GM23248 (cell line): Measurements from ENCODE around the gene MORN1. TPM values are rescaled to one million over a fixed set of nuclear protein-coding genes. Genes with fewer than 3 reads are reported as not detected.

Experiments
- DNase-seq: peaks from one replicate; pipeline ENCODE4 v3.0.0-alpha.2; 2015
- H2AFZ ChIP-seq: fragments of 200-600 bp; sonication (generic); 2 replicates; pipeline ENCODE4 v1.6.1; 2016; ENCODE audit warnings: antibody characterized with exemption
- H3F3A ChIP-seq: fragments of 200-600 bp; sonication (generic); 2 replicates; pipeline ENCODE4 v1.6.1; 2016; ENCODE audit warnings: mild to moderate bottlenecking, antibody characterized with exemption, mixed run types; ENCODE audit not compliant: insufficient read depth
- H3K27ac ChIP-seq: fragments of 200-600 bp; sonication (generic); 2 replicates; pipeline ENCODE4 v1.5.1; 2016; ENCODE audit warnings: mild to moderate bottlenecking
- H3K27me3 ChIP-seq: fragments of 200-600 bp; sonication (generic); replicated peaks from 2 replicates; pipeline ENCODE4 v1.6.1; 2016; ENCODE audit warnings: mild to moderate bottlenecking; ENCODE audit not compliant: insufficient read depth
- H3K36me3 ChIP-seq: fragments of 200-600 bp; sonication (generic); 2 replicates; pipeline ENCODE4 v1.6.1; 2016; ENCODE audit warnings: low read depth, mild to moderate bottlenecking
- H3K4me1 ChIP-seq: fragments of 200-600 bp; sonication (generic); 2 replicates; pipeline ENCODE4 v1.6.1; 2016; ENCODE audit warnings: mild to moderate bottlenecking; ENCODE audit not compliant: insufficient read depth
- H3K4me2 ChIP-seq: fragments of 200-600 bp; sonication (generic); one replicate; pipeline ENCODE4 v1.6.1; 2016; ENCODE audit warnings: mild to moderate bottlenecking; ENCODE audit not compliant: unreplicated experiment
- H3K4me3 ChIP-seq: fragments of 200-600 bp; sonication (generic); 2 replicates; pipeline ENCODE4 v1.5.1; 2016; ENCODE audit warnings: mild to moderate bottlenecking
- H3K79me2 ChIP-seq: fragments of 200-600 bp; sonication (generic); 2 replicates; pipeline ENCODE4 v1.6.1; 2016; ENCODE audit warnings: mild to moderate bottlenecking; ENCODE audit not compliant: insufficient read depth
- H3K9ac ChIP-seq: fragments of 200-600 bp; sonication (generic); 2 replicates; pipeline ENCODE4 v1.6.1; 2016; ENCODE audit warnings: mild to moderate bottlenecking
- H3K9me2 ChIP-seq: fragments of 200-600 bp; sonication (generic); 2 replicates; pipeline ENCODE4 v1.6.1; 2016; ENCODE audit warnings: mixed run types, mild to moderate bottlenecking, moderate library complexity; ENCODE audit not compliant: insufficient read depth
- H3K9me3 ChIP-seq: fragments of 200-600 bp; sonication (generic); one replicate; pipeline ENCODE4 v1.6.1; 2017; ENCODE audit warnings: low read depth
- H4K20me1 ChIP-seq: fragments of 200-600 bp; sonication (generic); 2 replicates; pipeline ENCODE4 v1.6.0; 2016; ENCODE audit not compliant: insufficient read depth
- EZH2 ChIP-seq: fragments of 200-600 bp; sonication (generic); IDR thresholded peaks from 2 replicates; pipeline ENCODE4 v1.6.1; 2018; ENCODE audit warnings: antibody characterized with exemption, mild to moderate bottlenecking; ENCODE audit not compliant: insufficient read depth, poor library complexity, severe bottlenecking
- EZH2phosphoT487 ChIP-seq: fragments of 200-600 bp; sonication (generic); IDR thresholded peaks from 2 replicates; pipeline ENCODE4 v1.6.1; 2018; ENCODE audit warnings: antibody characterized with exemption, moderate library complexity, mild to moderate bottlenecking, low read depth; ENCODE audit not compliant: insufficient read depth
- WGBS, 2 experiments: methylation state at CpG; one replicate each; pipeline ENCODE4 v1.1.6; 2015 to 2017; ENCODE audit warnings: low lambda C conversion rate in 2 of 2, low coverage in 1 of 2; ENCODE audit errors: missing lambda C conversion rate in 2 of 2; 5-methylcytosine and 5-hydroxymethylcytosine counted together
- in situ Hi-C: fragments of 300-500 bp; cut with MboI; formaldehyde crosslinking; loops from 2 replicates; pipeline ENCODE4 v1.15.0; 2020
- polyA plus RNA-seq: library from polyadenylated mRNA; unstranded; fragments of >200 nt; fragmentation: Nextera tagmentation; extraction: Ambion mirVana; gene quantifications from 2 replicates; pipeline ENCODE4 v1.2.1, GENCODE V29; 2016
- total RNA-seq: library from RNA; depleted of rRNA; stranded (reverse); fragments of >200 nt; shearing (Covaris generic); gene quantifications from 2 replicates; pipeline ENCODE4 v1.2.3, GENCODE V29; 2014

MORN1 gene
- total and polyA plus RNA-seq, 2 experiments from 2014 or later, result 7.2 to 8.8 TPM

DNA sequence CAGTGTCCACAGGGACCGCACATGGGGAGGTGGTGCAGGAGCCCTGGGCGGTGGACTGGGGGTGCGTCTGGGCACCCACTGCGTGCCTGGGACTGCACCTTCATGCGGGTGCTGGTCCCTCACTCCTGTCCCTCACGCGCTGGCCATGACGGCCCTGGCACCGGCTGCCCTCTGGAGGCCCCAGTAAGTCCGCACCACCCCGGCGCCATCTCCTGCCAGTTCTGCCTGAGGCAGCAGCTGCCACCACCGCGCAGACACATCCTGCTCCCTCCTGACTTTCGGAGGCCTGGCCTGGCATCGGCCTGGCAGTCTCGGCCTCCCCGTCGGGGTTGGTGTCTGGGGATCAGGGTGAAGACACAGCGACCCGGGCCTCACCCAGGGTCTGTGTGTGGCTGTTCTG lies 64.8 kb downstream of the MORN1 start:
- Histone ChIP-seq H3K27me3 (no peaks in the 10 kb centered on the region), H2AFZ (no peak overlapping the region), H3K4me3 (no peak overlapping the region), H3K4me1 (peaks cover 15% of the 10 kb centered on the region), H3K4me2 (no peak overlapping the region), H3K9ac (no peak overlapping the region), H4K20me1 (no peaks in the 10 kb centered on the region), H3K79me2 (no peaks in the 10 kb centered on the region), H3K27ac (no peak overlapping the region), H3K9me2 (no peaks in the 10 kb centered on the region), H3F3A (no peaks in the 10 kb centered on the region), H3K9me3 (no peaks in the 10 kb centered on the region), H3K36me3 (no peaks in the 10 kb centered on the region)
- DNase-seq, result no peak
- WGBS, 2 experiments, result 76 to 84% methylated on average over 12 to 21 of the region's 21 CpGs
- TF ChIP-seq EZH2, result no peak
- TF ChIP-seq EZH2phosphoT487, result no peak
- in situ Hi-C loops, result no loop called here

GRCh38 chr1:2324553-2325366 lies 66.6 kb downstream of the MORN1 start:
- Histone ChIP-seq H3F3A (no peaks in the 10 kb centered on the region), H3K4me2 (no peak overlapping the region), H3K4me1 (peaks cover 10% of the 10 kb centered on the region), H3K9me2 (no peaks in the 10 kb centered on the region), H3K9ac (no peak overlapping the region), H3K27ac (no peak overlapping the region), H3K4me3 (no peak overlapping the region), H2AFZ (no peak overlapping the region), H3K27me3 (no peaks in the 10 kb centered on the region), H3K9me3 (no peaks in the 10 kb centered on the region), H3K36me3 (no peaks in the 10 kb centered on the region), H3K79me2 (no peaks in the 10 kb centered on the region), H4K20me1 (no peaks in the 10 kb centered on the region)
- no peak for DNase-seq
- 85 to 89% methylated on average over 17 to 18 of the region's 18 CpGs for WGBS, 2 experiments
- TF ChIP-seq EZH2phosphoT487 (no peak), EZH2 (no peak)
- in situ Hi-C loops, result no loop called here

- Histone ChIP-seq H3K4me2 (no peak overlapping the region), H3K79me2 (no peaks in the 10 kb centered on the region), H3K27me3 (no peaks in the 10 kb centered on the region), H3K9ac (no peak overlapping the region), H2AFZ (no peak overlapping the region), H3K27ac (no peak overlapping the region), H3K4me3 (no peak overlapping the region), H3K4me1 (peaks cover 10% of the 10 kb centered on the region), H4K20me1 (no peaks in the 10 kb centered on the region), H3K9me3 (no peaks in the 10 kb centered on the region), H3K9me2 (no peaks in the 10 kb centered on the region), H3F3A (no peaks in the 10 kb centered on the region), H3K36me3 (no peaks in the 10 kb centered on the region)
- no peak for TF ChIP-seq EZH2phosphoT487
- no peak for TF ChIP-seq EZH2
- in situ Hi-C loops, result no loop called here
- no peak for DNase-seq
- 92 to 96% methylated on average over 11 to 16 of the region's 16 CpGs for WGBS, 2 experiments
These were observed 67.8 kb downstream of the MORN1 start for GRCh38 chr1:2323451-2323974.

DNA sequence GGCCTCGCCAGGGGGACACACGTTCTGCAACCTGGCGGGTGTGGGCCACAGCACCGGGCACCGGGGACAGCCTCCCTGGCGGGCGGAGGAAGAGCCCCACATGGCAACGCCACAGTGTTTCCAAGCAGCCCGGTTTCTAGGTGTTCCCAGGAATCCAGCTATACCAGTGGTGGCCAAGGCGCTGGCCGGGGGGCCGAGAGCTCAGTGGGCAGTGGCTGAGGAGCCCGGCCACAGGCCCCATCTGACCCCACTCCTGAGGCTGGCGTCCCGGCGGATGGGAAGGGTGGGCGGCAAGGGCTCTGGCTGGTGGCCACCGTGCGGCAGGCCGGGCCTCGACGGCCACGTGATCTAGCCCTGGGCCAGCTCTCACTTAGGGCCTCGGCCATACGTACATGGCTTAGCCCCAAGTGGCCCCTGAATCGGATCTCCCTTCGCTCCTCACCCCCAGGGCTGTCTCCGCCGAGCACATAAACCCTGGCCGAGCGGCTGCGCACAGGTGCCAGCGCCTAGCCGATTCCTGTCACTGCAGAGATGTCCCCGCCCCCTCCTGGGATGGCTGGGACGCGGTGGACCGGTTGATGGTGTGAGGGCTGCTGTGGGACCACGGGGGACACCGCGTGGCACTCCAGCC lies 68.7 kb downstream of the MORN1 start:
- DNase-seq, result peak; percentile 76
- Histone ChIP-seq H4K20me1 (no peaks in the 10 kb centered on the region), H3K9me2 (no peaks in the 10 kb centered on the region), H3K4me1 (peaks cover 10% of the 10 kb centered on the region), H3K9me3 (no peaks in the 10 kb centered on the region), H3K4me3 (peak overlapping the region; percentile 56), H3K9ac (peak overlapping the region; percentile 91), H3K27ac (peak overlapping the region; percentile 77), H2AFZ (peak overlapping the region; percentile 33; the same call in 1 of the 2 replicates), H3K36me3 (no peaks in the 10 kb centered on the region), H3K4me2 (peak overlapping the region; percentile 89), H3F3A (no peaks in the 10 kb centered on the region), H3K79me2 (no peaks in the 10 kb centered on the region), H3K27me3 (no peaks in the 10 kb centered on the region)
- WGBS, 2 experiments, result 42 to 51% methylated on average over 37 to 41 of the region's 41 CpGs
- TF ChIP-seq EZH2 (no peak), EZH2phosphoT487 (no peak)
- in situ Hi-C loops, result no loop called here
